Adrenal gland (tissue), 12 donors: Measurements from ENCODE around the gene ZP4. TPM values are rescaled to one million over a fixed set of nuclear protein-coding genes. Genes with fewer than 3 reads are reported as not detected.

Experiments
- DNase-seq, 7 donors: peaks; one replicate each; pipeline ENCODE4 v3.0.0-alpha.2; 2019 to 2020
- H3K27ac ChIP-seq, 5 donors: fragments of 200-600 bp; sonication (generic) in 4 of 5; 1 replicate in 3 of 5; 2 replicates in 2 of 5; pipeline versions ENCODE4 v1.5.1 to v1.8.0; 2016 to 2020; ENCODE audit warnings: mild to moderate bottlenecking in 1 of 5
- H3K27me3 ChIP-seq: fragments of 200-600 bp; 2 replicates; pipeline ENCODE4 v1.8.0; 2021
- H3K36me3 ChIP-seq, 2 donors: fragments of 200-600 bp; replicated peaks in 1 of 2; 1 replicate in 1 of 2; 2 replicates in 1 of 2; pipeline versions ENCODE4 v1.5.1 to v1.8.0; 2018 to 2022
- H3K4me1 ChIP-seq, 2 donors: fragments of 200-600 bp; replicated peaks in 1 of 2; 1 replicate in 1 of 2; 2 replicates in 1 of 2; pipeline versions ENCODE4 v1.5.1 to v1.8.0; 2018 to 2021
- H3K4me3 ChIP-seq, 4 donors: fragments of 200-600 bp; sonication (generic) in 3 of 4; one replicate each; pipeline ENCODE4 v1.5.1; 2016 to 2018
- H3K9me3 ChIP-seq, 3 donors: fragments of 200-600 bp; sonication (generic) in 1 of 3; replicated peaks in 1 of 3; 1 replicate in 2 of 3; 2 replicates in 1 of 3; pipeline versions ENCODE4 v1.5.1 to v1.8.0; 2016 to 2021
- POLR2A ChIP-seq, 2 donors: fragments of 450-650 bp; IDR thresholded peaks; one replicate each; pipeline ENCODE4 v1.6.1; 2017; ENCODE audit warnings: antibody characterized with exemption in 2 of 2, mild to moderate bottlenecking in 2 of 2, moderate library complexity in 1 of 2
- WGBS, 4 donors: extraction: QIAGEN DNeasy Blood & Tissue Kit in 2 of 4; methylation state at CpG; one replicate each; pipeline versions ENCODE4 v1.1.5 to v1.1.7; 2013 to 2017; 5-methylcytosine and 5-hydroxymethylcytosine counted together
- intact Hi-C, 2 donors: fragments of 100-400 bp; cut with DNase I; formaldehyde crosslinking; loops; one replicate each; pipeline versions ENCODE4 v1.14.1 to v1.15.0; 2022 to 2023
- polyA plus RNA-seq, 3 donors: library from polyadenylated mRNA; stranded (reverse); fragments of 200-250 nt in 2 of 3; fragments of 350-450 nt in 1 of 3; fragmentation: Illumina TruSeq in 1 of 3; extraction: RNeasy Lipid Tissue Mini Kit (QIAGEN cat#74804) in 1 of 3; gene quantifications; one replicate each; pipeline ENCODE4 v1.2.3, GENCODE V29; 2013 to 2014
- total RNA-seq, 9 donors: library from RNA; depleted of rRNA in 4 of 9; stranded (reverse); fragments of >200 nt in 4 of 9; fragments of 120-200 nt in 1 of 9; fragmentation: NEBNext Ultra II Directional in 1 of 9; extraction: Animal tissue kit (Norgen Biotek cat#: 25700) in 1 of 9; gene quantifications; one replicate each; pipeline versions ENCODE4 v1.1.0 to v1.2.4, GENCODE V29; 2013 to 2023
- TF ChIP-seq, protein P1 (sequence below), 6 experiments: fragments of 450-650 bp in 4 of 6; fragments of 200-600 bp in 2 of 6; sonication (generic) in 1 of 6; IDR thresholded peaks; 1 replicate in 5 of 6; 2 replicates in 1 of 6; pipeline versions ENCODE4 v1.5.1 to v1.8.0; 2016 to 2021; ENCODE audit warnings: antibody characterized with exemption in 6 of 6, mild to moderate bottlenecking in 2 of 6, moderate library complexity in 1 of 6
- donor health status: healthy with polysubstance abuse.
- donor health status: Bipolar disorder and iron deficiency.
- donor health status: DM: yes; HTN: yes; CAD: no.
- donor health status: DM: no; HTN: no; CAD: no.
- donor health status: DM: no; HTN: no; CAD: no.
- donor health status: DM: yes; HTN: yes; CAD: no.

Gene ZP4
- total and polyA plus RNA-seq, 12 donors = not detected

DNA sequence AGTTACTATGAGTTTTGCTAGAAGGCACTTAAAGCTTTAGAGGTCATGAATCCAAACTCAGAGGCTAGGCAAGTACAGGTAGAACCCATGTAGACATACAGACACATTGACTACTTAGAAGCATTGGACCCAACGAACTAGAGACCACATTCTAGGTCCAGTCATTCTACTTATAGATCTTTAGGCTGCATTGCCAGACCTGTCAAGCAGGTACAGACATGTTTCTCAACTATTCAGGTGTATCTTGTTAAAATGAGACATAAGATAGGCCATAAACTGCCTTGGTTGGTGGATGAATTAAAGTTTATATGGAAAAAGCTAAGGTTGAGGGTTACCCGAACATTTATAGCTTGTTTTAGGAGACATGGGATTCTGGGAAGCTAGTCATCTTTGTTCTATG, 6.5 kb downstream of the ZP4 start:
- Histone ChIP-seq H3K4me1 (no peaks in the 10 kb centered on the region), H3K9me3 (no peaks in the 10 kb centered on the region), H3K4me3 (no peak overlapping the region), H3K36me3 (no peaks in the 10 kb centered on the region), H3K27ac (no peak overlapping the region), H3K27me3 (no peaks in the 10 kb centered on the region)
- intact Hi-C loops = no loop called here
- TF ChIP-seq, protein P1, sequence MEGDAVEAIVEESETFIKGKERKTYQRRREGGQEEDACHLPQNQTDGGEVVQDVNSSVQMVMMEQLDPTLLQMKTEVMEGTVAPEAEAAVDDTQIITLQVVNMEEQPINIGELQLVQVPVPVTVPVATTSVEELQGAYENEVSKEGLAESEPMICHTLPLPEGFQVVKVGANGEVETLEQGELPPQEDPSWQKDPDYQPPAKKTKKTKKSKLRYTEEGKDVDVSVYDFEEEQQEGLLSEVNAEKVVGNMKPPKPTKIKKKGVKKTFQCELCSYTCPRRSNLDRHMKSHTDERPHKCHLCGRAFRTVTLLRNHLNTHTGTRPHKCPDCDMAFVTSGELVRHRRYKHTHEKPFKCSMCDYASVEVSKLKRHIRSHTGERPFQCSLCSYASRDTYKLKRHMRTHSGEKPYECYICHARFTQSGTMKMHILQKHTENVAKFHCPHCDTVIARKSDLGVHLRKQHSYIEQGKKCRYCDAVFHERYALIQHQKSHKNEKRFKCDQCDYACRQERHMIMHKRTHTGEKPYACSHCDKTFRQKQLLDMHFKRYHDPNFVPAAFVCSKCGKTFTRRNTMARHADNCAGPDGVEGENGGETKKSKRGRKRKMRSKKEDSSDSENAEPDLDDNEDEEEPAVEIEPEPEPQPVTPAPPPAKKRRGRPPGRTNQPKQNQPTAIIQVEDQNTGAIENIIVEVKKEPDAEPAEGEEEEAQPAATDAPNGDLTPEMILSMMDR (IDR thresholded peaks at IDR 0.05) = no peak
- WGBS, 4 donors = 65 to 82% (median 69%) methylated on average over 2 of the region's 2 CpGs
- DNase-seq = no peak

- intact Hi-C loops = no loop called here
- Histone ChIP-seq H3K27ac (no peak overlapping the region), H3K27me3 (no peaks in the 10 kb centered on the region), H3K4me1 (no peaks in the 10 kb centered on the region), H3K4me3 (no peak overlapping the region), H3K36me3 (no peaks in the 10 kb centered on the region), H3K9me3 (no peaks in the 10 kb centered on the region)
- TF ChIP-seq POLR2A (IDR thresholded peaks at IDR 0.05) = no peak
- TF ChIP-seq, protein P1 (IDR thresholded peaks at IDR 0.05) = no peak
- no peak for DNase-seq
Observed at GRCh38 chr1:237879195-237879594, 11.5 kb downstream of the ZP4 start.

DNA sequence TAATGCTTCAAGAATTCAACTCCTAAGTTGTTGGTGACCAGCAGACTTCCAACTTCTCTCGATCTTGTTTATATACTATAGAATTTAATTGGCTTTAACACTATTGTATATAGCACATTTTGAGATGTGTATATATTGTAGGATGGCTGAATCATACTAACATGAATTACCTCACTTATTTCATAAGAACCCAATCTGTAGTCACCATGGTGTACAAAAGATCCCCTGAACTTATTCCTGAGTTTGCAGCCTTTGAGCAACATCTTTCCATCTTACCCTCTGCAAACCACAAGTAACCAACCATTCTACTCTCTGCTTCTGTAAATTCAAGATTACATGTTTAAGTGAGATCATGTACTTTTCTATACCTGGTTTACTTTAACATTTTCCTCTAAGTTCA, 12.3 kb downstream of the ZP4 start:
- WGBS, 4 donors = 88 to 100% (median 92%) methylated on average over 1 of the region's 1 CpG
- TF ChIP-seq, protein P1 (IDR thresholded peaks at IDR 0.05) = no peak
- TF ChIP-seq POLR2A (IDR thresholded peaks at IDR 0.05) = no peak
- no peaks in the 10 kb centered on the region for H3K9me3 ChIP-seq

GRCh38 chr1:237877631-237878030, 13.1 kb downstream of the ZP4 start:
- no peak overlapping the region for H3K4me3 ChIP-seq
- TF ChIP-seq POLR2A (IDR thresholded peaks at IDR 0.05) = no peak
- TF ChIP-seq, protein P1 (IDR thresholded peaks at IDR 0.05) = no peak
- WGBS, 4 donors = 53 to 62% (median 57%) methylated on average over 4 of the region's 4 CpGs
- no peaks in the 10 kb centered on the region for H3K36me3 ChIP-seq
- DNase-seq = no peak
- H3K4me1 ChIP-seq = peaks cover 0 to 4% of the 10 kb centered on the region in 2 donors
- H3K27ac ChIP-seq = no peak overlapping the region
- no peaks in the 10 kb centered on the region for H3K27me3 ChIP-seq
- intact Hi-C loops = no loop called here
- H3K9me3 ChIP-seq = no peaks in the 10 kb centered on the region

More for the DNA sequence above, 12.3 kb downstream of the ZP4 start:
- DNase-seq = no peak
- intact Hi-C loops = no loop called here
- H3K36me3 ChIP-seq = no peaks in the 10 kb centered on the region
- H3K27ac ChIP-seq = no peak overlapping the region
- H3K4me1 ChIP-seq = no peaks in the 10 kb centered on the region
- H3K4me3 ChIP-seq = no peak overlapping the region
- no peaks in the 10 kb centered on the region for H3K27me3 ChIP-seq
